Iris pigment epithelial cell (primary cell): ENCODE measurements around the gene SCIN.

Experiments used
- DNase-seq: peaks from one replicate; pipeline ENCODE4 v3.0.0-alpha.2; 2011; ENCODE audit warnings: low read depth

The SCIN gene

DNA sequence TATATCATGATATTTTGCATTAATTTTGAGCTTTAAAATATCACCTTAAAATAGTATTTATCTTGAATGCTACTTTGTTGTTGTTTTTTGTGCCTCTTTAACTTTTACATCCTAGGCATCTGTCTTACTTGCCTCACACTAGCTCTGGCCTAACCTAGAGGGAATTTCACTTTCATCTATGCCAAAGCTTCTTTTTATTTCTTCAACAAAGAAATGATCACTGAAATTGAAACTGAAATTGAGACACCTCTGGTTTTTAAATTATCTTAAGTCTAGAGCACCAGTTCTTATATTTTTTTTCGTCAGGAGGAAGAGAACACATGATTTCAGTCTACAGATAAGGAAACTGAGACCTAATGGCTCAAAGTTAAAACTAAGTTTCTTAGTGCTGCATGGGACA is 3.5 kb upstream of the SCIN start:
- DNase-seq = no peak

DNA sequence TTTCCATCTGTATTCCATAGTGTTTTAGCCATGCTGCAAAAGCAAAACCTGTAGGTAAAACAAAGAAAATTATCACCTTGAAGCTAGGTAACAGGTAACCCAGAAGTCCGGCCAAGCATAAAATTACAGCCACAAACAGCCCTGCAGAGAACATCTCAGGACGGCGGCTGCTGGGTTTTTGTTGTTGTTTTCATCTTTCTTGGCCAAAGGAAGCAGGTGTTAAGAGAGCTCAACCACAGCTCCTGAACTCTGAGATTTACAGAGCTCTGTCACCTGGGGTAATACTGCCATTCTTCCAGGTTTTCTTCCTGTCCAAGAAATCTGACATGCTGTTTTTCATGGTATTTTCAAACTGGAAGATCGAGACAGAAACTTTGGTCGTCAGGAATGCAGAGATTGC is 847 bp upstream of the SCIN start:
- no peak for DNase-seq

DNA sequence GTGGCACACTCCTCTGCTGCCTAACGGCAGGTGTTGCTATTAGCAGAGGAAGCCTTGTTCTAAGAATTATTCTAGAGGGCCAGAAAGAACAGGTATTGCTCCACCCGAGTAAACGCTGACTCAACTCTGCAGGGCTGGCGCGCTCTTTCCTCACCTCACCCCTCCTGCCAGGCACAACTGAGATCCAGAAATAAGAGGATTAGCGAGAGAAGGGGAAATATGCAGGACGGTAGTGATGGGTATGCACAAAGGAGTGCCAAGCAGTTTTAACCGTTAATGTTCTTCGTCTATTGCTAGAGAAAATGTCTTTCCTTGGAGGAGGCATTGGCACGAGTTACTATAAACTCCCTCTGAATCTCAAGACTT is 369 bp upstream of the SCIN start:
- DNase-seq = peak; percentile 10

DNA sequence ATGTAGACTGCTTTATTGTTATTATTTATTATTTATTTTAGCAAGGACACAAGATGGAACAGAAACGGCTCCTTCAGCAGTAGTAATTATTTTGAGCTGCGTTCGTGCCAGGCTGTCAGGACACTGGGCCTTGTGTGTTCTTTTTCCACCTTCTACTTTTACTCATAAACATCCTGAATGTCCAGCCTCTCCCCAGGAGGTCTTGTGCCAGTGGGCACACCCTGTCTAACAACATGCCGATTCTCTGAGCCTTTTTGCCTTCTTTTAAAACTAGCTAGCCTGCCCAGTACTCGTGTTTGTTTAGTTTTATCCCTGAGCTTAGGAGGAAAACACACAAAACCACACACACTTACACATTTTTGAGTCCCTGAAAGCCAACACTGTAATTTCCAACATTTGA is 1.2 kb downstream of the SCIN start:
- no peak for DNase-seq

GRCh38 chr7:12572941-12573575 is 2.5 kb downstream of the SCIN start:
- DNase-seq = no peak

DNA sequence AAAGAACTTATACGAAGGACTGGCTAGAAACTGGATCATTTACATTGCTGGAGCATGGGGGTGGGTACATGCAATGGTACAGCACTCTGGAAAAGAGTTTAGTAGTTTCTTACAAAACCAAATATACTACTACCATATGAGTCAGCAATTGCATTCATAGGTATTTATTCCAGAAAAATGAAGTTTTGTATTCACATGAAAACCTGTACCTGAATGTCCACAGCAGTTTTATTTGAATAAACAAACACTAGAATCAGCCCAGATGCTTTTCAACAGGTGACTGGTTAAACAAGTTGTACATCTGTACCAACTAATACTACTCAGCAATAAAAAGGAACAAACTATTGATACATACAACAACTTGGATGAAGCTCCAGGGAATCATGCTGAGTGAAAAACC is 3.4 kb downstream of the SCIN start:
- no peak for DNase-seq

DNA sequence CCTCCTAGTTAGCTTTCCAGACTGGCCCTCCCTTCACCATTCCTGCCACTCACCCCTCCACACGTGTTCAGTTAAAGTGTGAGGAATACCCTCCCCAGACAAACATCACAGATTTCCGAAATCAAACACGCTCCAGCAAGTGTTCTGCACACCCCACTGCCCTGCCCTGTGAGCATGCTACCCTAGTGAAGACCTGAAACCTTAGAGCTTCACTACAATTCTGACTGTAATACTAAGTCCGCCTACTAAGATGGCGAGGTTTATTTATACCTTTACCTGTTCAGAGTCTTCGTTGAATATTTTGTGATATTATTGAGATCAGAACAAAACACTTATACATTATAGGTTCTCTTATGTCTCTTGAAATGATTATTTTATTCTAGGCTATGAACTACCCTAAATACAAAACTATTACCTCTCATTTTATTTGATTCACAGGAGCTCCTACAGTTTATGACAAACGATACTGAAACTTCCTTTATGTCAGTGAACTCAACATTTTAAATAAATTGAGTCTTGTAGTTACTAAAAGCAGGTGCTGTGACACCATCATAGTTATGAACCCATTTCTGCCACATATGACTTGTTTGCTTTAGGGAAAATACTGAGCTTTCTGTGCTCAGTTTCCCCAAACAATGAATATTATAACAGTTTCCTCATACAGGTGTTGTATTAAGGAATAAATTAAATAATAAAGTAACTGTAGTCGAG is 8.6 kb downstream of the SCIN start:
- no peak for DNase-seq

DNA sequence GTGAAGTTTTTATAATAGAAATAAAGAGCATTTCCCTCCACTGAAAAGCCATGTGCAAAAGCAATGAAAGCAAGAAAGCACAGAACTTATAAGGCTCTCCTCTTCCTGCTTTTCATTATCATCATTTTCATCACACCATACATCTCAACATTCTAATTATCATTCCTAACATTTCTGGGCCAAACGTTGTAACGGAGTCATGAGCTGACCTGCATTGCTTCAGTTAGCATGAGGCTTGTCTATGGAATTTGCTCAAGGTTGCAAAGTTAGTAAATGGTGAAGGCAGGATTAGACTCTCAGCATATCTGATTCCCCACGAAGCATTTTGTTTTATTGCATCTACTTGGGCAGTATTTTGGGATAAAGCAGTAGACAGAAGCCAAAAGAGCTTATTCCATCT is 11.4 kb downstream of the SCIN start:
- DNase-seq = peak; percentile 47

GRCh38 chr7:12582362-12582761 is 11.8 kb downstream of the SCIN start:
- DNase-seq = no peak

- peak; percentile 14 for DNase-seq
Observed at GRCh38 chr7:12583176-12583575, 12.7 kb downstream of the SCIN start.

- no peak for DNase-seq
Observed at GRCh38 chr7:12583922-12584321, 13.4 kb downstream of the SCIN start.

DNA sequence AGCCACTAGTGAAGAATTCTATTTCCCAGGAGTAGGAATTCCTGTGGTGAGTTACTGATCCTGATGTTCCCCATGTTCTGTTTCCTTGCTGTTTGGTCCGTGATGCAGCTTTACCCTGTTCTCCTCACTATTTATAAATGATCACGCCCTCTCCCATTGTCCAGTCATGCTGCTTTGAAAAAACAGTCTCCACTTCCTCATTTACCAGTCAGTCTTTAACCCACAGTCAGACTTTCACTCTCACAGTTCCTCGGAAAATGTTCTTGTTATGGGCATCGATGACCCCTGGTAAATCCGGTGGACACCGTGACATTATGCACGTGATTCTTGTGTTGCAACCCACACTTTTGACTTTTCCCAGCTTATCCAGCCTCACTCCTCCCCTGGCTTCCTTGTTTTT is 14.4 kb downstream of the SCIN start:
- DNase-seq = peak; percentile 11

DNA sequence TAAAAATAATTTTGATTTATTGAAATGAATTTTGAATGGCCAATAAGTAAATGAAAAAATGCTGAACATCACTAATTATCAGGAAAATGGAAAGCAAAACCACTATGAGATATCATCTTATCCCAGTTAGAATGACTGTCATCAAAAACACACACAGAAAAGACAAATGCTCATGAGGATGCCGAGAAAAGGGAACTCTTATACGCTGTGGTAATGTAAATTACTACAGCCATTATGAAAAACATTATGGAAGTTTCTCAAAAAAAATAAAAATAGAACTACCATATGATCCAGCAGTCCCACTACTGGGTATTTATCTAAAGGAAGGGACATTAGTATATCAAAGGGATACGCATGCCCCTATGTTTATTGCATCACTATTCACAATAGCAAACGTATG is 15.8 kb downstream of the SCIN start:
- DNase-seq = no peak

DNA sequence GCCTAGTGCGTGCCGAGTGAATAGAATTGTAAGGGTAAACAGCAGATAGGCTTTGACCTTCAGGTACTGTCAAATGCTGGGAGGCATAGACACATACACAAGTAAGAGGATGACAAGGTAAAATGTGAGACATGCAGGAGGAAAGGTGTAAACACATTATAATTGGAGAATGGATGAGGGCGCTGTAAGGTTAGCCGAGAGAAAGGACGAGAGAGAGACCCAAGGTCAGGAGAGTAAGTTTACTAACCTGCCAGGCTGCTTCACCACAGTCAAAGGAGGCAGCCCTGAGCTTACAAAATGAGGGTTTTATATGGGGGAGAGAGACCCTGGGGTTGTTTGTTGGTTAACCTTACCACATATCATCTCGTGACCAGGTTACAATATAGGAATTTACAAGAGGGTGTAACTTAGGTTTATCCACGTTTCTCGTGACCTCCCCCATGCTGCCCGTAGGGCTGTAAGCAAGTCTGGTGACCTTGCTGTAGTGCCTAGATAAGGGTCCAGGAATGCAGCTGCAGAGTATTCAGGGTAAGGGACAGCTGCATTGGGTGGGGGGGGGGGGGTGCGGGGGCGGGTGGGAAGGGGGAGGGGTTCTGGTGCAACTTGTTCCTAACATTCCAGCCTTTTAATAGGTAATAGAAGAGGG is 17.9 kb downstream of the SCIN start:
- no peak for DNase-seq

DNA sequence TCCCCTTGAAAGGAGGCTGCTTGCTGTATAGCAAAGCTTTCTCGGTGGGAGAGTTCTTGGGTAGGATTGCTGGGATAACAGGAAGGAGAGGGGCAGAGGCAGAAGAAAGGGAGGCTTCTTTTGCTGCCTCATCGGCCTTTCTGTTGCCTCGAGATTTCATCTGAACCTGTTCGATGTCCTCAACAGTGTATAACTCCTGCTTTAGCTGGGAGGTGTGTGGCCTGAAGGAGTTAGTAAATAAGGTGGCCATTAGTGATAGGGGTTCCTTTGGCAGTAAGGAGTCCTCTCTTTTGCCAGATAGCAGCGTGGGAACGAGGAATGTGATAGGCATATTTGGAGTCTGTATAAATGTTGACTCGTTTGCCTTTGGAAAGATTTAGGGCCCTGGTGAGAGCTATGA is 20.0 kb downstream of the SCIN start:
- no peak for DNase-seq

DNA sequence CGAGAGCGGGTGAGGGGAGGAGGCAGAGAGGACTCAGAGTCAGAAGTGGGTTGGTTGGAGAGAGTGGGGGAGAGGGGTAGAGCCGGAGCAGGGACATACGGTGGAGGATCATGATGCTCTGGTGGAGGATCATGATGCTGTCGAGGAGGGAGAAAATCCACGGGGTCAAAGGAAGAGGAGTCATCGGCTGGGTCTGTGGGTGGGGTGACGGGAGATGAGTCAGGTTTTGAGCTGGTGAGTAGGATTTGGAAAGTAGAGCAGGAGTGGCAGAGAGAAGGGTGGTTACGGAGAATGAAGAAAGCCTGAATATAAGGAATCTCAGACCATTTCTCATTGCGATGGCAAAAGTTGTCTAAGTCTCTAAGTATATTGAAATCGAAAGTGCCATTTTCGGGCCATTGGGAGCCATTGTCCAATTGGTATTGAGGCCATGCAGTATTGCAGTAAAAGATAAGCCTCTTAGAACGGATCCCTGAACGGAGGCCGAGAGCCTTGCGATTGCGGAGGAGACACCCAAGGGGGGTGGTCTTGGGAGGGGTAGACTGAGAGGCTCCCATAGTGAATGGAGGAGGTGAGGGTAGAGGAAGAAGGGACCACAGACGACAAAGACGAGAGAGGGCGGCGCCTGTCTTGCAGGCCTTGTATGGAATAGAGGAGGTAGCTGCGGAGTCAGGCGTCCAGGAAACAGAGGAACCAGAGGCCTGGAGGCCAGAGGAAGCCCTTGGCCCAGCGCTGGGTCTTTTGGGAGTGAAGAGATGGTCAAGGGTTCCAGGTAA is 23.8 kb downstream of the SCIN start:
- DNase-seq = no peak

- DNase-seq = no peak
Observed at GRCh38 chr7:12595148-12595547, 24.6 kb downstream of the SCIN start.

GRCh38 chr7:12596225-12596790 is 25.8 kb downstream of the SCIN start:
- no peak for DNase-seq

- no peak for DNase-seq
Observed at GRCh38 chr7:12601302-12601869, 30.9 kb downstream of the SCIN start.

- no peak for DNase-seq
Observed at GRCh38 chr7:12607134-12607533, 36.6 kb downstream of the SCIN start.

- DNase-seq = no peak
Observed at GRCh38 chr7:12609561-12609960, 39.0 kb downstream of the SCIN start.

- no peak for DNase-seq
Observed at GRCh38 chr7:12610899-12611298, 40.4 kb downstream of the SCIN start.
